Hematopoietic multipotent progenitor cell treated with erythropoietin and hydrocortisone succinate and interleukin-3 and kit ligand, for 8 days (in vitro differentiated cells): ENCODE data around the gene CFAP45.

Source experiments
- DNase-seq: peaks from one replicate; pipeline ENCODE4 v3.0.0-alpha.2; 2015

CFAP45 gene

GRCh38 chr1:159849626-159850366 lies 50.2 kb downstream of the CFAP45 start:
- no peak for DNase-seq

GRCh38 chr1:159848326-159848725 lies 51.6 kb downstream of the CFAP45 start:
- DNase-seq = no peak

- DNase-seq = no peak
These were observed 52.7 kb downstream of the CFAP45 start for GRCh38 chr1:159847231-159847630.

- no peak for DNase-seq
These were observed 54.0 kb downstream of the CFAP45 start for GRCh38 chr1:159845751-159846629.

GRCh38 chr1:159843459-159843858 lies 56.5 kb downstream of the CFAP45 start:
- DNase-seq = no peak

- DNase-seq = no peak
These were observed 58.2 kb downstream of the CFAP45 start for GRCh38 chr1:159841749-159842148.

GRCh38 chr1:159839116-159839849 lies 60.7 kb downstream of the CFAP45 start:
- DNase-seq = no peak

- DNase-seq = peak; percentile 51
These were observed 61.2 kb downstream of the CFAP45 start for GRCh38 chr1:159838715-159839114.

GRCh38 chr1:159835862-159836525 lies 64.0 kb downstream of the CFAP45 start:
- no peak for DNase-seq

GRCh38 chr1:159835356-159835755 lies 64.6 kb downstream of the CFAP45 start:
- DNase-seq = no peak

GRCh38 chr1:159832309-159832708 lies 67.7 kb downstream of the CFAP45 start:
- no peak for DNase-seq

GRCh38 chr1:159831412-159832141 lies 68.4 kb downstream of the CFAP45 start:
- no peak for DNase-seq

- no peak for DNase-seq
These were observed 69.2 kb downstream of the CFAP45 start for GRCh38 chr1:159830722-159831121.

- DNase-seq = no peak
These were observed 70.0 kb downstream of the CFAP45 start for GRCh38 chr1:159829822-159830465.

- DNase-seq = peak; percentile 52
These were observed 70.7 kb downstream of the CFAP45 start for GRCh38 chr1:159829273-159829634.

- DNase-seq = no peak
These were observed 71.2 kb downstream of the CFAP45 start for GRCh38 chr1:159828581-159829272.

- no peak for DNase-seq
These were observed 71.8 kb downstream of the CFAP45 start for GRCh38 chr1:159828176-159828575.

GRCh38 chr1:159827549-159827948 lies 72.4 kb downstream of the CFAP45 start:
- no peak for DNase-seq

- DNase-seq = no peak
These were observed 72.9 kb downstream of the CFAP45 start for GRCh38 chr1:159827102-159827490.

GRCh38 chr1:159826441-159827101 lies 73.4 kb downstream of the CFAP45 start, which contains the start of gene SLAMF8:
Gene SLAMF8, plus strand, starts transcription at chr1:159826873. Its CDS starts 26 bp downstream, at chr1:159826899.
- DNase-seq = no peak
